Natural killer cell (primary cell): ENCODE data around the gene PEAK1. TPM values are rescaled to one million over a fixed set of nuclear protein-coding genes. Genes with fewer than 3 reads are reported as not detected.
"Not testable (repeated sequence)": the region's sequence is repeated elsewhere in the genome, so short reads cannot be mapped to it uniquely, and the experiment has no call there.

Experiments used
- ATAC-seq, 3 donors: fragments of 150-1000 bp in 2 of 3; fragments of 200-7000 bp in 1 of 3; cut with Tn5 transposase; 1 replicate in 1 of 3; 2 replicates in 2 of 3; pipeline ENCODE4 v1.10.0; 2021; ENCODE audit warnings: mild to moderate bottlenecking in 2 of 3, moderate library complexity in 2 of 3
- DNase-seq, 2 donors: peaks; one replicate each; pipeline versions ENCODE4 v3.0.0 to v3.0.0-alpha.2; 2013 to 2021; ENCODE audit warnings: mixed read lengths in 1 of 2
- H3K27ac ChIP-seq: one replicate; pipeline ENCODE4 v1.5.1; 2013; ENCODE audit warnings: mild to moderate bottlenecking, low read length
- H3K27me3 ChIP-seq: one replicate; pipeline ENCODE4 v1.6.1; 2013; ENCODE audit warnings: low read length; ENCODE audit not compliant: control insufficient read depth, insufficient read depth
- H3K36me3 ChIP-seq: one replicate; pipeline ENCODE4 v1.6.1; 2013; ENCODE audit warnings: low read length; ENCODE audit not compliant: control insufficient read depth, insufficient read depth
- H3K4me1 ChIP-seq: one replicate; pipeline ENCODE4 v1.6.1; 2013; ENCODE audit warnings: low read length; ENCODE audit not compliant: control insufficient read depth, insufficient read depth
- H3K4me3 ChIP-seq: one replicate; pipeline ENCODE4 v1.5.1; 2013; ENCODE audit warnings: low read length
- H3K9me3 ChIP-seq: one replicate; pipeline ENCODE4 v1.6.1; 2013; ENCODE audit warnings: low read length; ENCODE audit not compliant: control insufficient read depth, insufficient read depth
- H3K27ac Mint-ChIP-seq, 2 donors: one replicate each; pipeline ENCODE4 v1.8.0; 2022; ENCODE audit warnings: mild to moderate bottlenecking in 2 of 2, mixed read lengths in 2 of 2, moderate library complexity in 1 of 2
- H3K27me3 Mint-ChIP-seq, 2 donors: one replicate each; pipeline ENCODE4 v1.8.0; 2022; ENCODE audit warnings: low read depth in 2 of 2, mixed read lengths in 2 of 2
- H3K36me3 Mint-ChIP-seq: one replicate; pipeline ENCODE4 v1.8.0; 2022; ENCODE audit warnings: mixed read lengths
- H3K4me1 Mint-ChIP-seq, 2 donors: one replicate each; pipeline ENCODE4 v1.8.0; 2022; ENCODE audit warnings: mixed read lengths in 2 of 2
- H3K4me3 Mint-ChIP-seq: one replicate; pipeline ENCODE4 v1.8.0; 2022; ENCODE audit warnings: mild to moderate bottlenecking, moderate library complexity, mixed read lengths
- H3K9me3 Mint-ChIP-seq, 2 donors: one replicate each; pipeline ENCODE4 v1.8.0; 2022; ENCODE audit warnings: mixed read lengths in 2 of 2
- WGBS: methylation state at CpG from one replicate; pipeline ENCODE4 v1.1.7; 2013; ENCODE audit warnings: missing lambda C conversion rate; ENCODE audit not compliant: insufficient coverage; 5-methylcytosine and 5-hydroxymethylcytosine counted together
- intact Hi-C: fragments of 100-400 bp; cut with micrococcal nuclease; formaldehyde crosslinking; loops from one replicate; pipeline ENCODE4 v1.14.2; 2022
- total RNA-seq, 4 donors: library from RNA; stranded (reverse); fragments of 120-200 nt in 1 of 4; gene quantifications; one replicate each; pipeline versions ENCODE4 v1.2.3 to v1.2.4, GENCODE V29; 2013 to 2022
- TF ChIP-seq, protein P1 (sequence below): fragments of 200-600 bp; IDR thresholded peaks from one replicate; pipeline ENCODE4 v1.8.0; 2022; ENCODE audit warnings: antibody characterized with exemption

The PEAK1 gene
- total RNA-seq, 3 donors from 2014 or later (not counting 1 experiment from before 2014, with no cell fraction given): 59.3 to 73.9 (median 69.1) TPM

DNA sequence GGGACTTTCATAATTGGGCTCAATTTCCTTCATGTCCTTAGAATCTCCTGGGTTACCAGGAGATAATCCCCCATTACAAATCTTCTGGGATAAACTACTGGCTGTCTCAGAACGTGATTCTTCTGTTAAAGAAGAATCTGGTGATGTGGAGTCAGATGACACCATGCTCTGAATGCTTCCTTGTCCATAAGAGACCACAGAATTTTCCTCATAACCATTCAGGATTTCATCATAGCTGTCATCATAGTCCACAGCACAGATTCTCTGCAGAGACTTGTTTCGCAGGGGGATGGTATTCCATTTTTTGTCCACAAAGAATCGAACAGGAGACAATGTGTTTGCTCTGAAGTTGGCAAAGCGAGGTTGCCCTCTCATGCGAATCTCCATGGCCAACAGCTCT lies 239.1 kb downstream of the PEAK1 start:
- Histone ChIP-seq H3K36me3 (no peaks in the 10 kb centered on the region), H3K27ac (peak overlapping the region; percentile 75), H3K27me3 (no peaks in the 10 kb centered on the region), H3K4me3 (no peak overlapping the region), H3K9me3 (no peaks in the 10 kb centered on the region), H3K4me1 (peaks cover 48% of the 10 kb centered on the region)
- TF ChIP-seq, protein P1, sequence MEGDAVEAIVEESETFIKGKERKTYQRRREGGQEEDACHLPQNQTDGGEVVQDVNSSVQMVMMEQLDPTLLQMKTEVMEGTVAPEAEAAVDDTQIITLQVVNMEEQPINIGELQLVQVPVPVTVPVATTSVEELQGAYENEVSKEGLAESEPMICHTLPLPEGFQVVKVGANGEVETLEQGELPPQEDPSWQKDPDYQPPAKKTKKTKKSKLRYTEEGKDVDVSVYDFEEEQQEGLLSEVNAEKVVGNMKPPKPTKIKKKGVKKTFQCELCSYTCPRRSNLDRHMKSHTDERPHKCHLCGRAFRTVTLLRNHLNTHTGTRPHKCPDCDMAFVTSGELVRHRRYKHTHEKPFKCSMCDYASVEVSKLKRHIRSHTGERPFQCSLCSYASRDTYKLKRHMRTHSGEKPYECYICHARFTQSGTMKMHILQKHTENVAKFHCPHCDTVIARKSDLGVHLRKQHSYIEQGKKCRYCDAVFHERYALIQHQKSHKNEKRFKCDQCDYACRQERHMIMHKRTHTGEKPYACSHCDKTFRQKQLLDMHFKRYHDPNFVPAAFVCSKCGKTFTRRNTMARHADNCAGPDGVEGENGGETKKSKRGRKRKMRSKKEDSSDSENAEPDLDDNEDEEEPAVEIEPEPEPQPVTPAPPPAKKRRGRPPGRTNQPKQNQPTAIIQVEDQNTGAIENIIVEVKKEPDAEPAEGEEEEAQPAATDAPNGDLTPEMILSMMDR: no peak
- H3K27ac Mint-ChIP-seq: peak overlapping the region; percentile 86 to 89
- no peaks in the 10 kb centered on the region for H3K27me3 Mint-ChIP-seq
- WGBS: 89% methylated on average over 5 of the region's 5 CpGs
- ATAC-seq (no peak), DNase-seq (no peak)
- no peaks in the 10 kb centered on the region for H3K36me3 Mint-ChIP-seq
- H3K4me1 Mint-ChIP-seq: peaks cover 60 to 63% of the 10 kb centered on the region in 2 donors
- H3K4me3 Mint-ChIP-seq: peak overlapping the region; percentile 79
- intact Hi-C loops: loop anchor here (5.0 kb wide), 1 partner anchor 168 kb away; no protein-coding TSS in a partner anchor
- no peaks in the 10 kb centered on the region for H3K9me3 Mint-ChIP-seq

DNA sequence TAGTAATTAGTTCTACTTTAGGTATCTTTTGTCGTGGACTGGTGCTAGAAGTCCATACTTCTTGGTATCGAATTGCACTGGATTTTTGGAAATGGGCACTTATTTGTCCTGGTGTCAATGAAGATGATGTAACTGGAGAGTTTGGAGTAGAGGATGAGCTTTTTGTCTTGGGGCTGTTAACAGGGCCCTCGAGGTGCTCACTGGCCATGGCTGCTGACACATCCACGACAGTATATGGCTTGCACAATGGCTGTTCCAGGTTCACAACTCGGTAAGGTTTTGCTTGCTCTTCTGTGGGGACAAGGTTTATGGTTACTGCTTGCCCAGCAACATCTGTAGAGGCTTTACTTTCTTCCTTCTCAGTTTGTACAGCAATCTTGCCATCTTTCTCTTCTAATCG lies 239.6 kb downstream of the PEAK1 start:
- no peak overlapping the region for H3K4me3 ChIP-seq
- ATAC-seq (no peak), DNase-seq (no peak)
- no peaks in the 10 kb centered on the region for H3K36me3 ChIP-seq
- peaks cover 45% of the 10 kb centered on the region for H3K4me1 ChIP-seq
- no peaks in the 10 kb centered on the region for H3K36me3 Mint-ChIP-seq
- H3K27me3 Mint-ChIP-seq: no peaks in the 10 kb centered on the region
- H3K9me3 ChIP-seq: no peaks in the 10 kb centered on the region
- H3K4me1 Mint-ChIP-seq: peaks cover 55 to 58% of the 10 kb centered on the region in 2 donors
- H3K27ac ChIP-seq: peak overlapping the region; percentile 75
- 85% methylated on average over 6 of the region's 6 CpGs for WGBS
- no peaks in the 10 kb centered on the region for H3K27me3 ChIP-seq
- H3K9me3 Mint-ChIP-seq: no peaks in the 10 kb centered on the region
- peak overlapping the region; percentile 86 to 89 for H3K27ac Mint-ChIP-seq
- TF ChIP-seq, protein P1: no peak
- peak overlapping the region; percentile 79 for H3K4me3 Mint-ChIP-seq
- intact Hi-C loops: loop anchor here (5.0 kb wide), 1 partner anchor 168 kb away; no protein-coding TSS in a partner anchor

DNA sequence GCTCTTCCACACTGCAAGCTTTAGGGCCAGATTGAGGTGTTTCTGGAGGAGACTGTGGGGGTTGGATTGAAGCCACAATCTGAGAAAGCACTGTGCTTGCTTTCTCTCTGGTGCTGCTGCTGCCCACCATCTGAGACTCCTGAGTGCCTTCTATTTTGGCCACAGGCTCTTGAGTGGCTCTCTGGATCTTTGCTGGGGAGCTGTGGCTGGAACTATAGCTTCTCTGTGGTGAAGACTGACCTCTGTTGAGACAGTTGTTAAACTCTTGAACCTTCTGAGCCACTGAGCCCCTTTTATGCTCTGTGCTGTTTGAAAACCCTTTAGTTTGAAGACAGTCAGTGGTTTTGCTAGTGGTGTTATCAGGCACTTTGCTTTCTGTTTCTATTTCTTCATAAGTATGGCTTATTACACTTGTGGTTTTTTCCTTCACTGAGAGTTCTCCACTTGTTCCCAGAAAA lies 240.3 kb downstream of the PEAK1 start:
- peaks cover 41% of the 10 kb centered on the region for H3K4me1 ChIP-seq
- H3K9me3 ChIP-seq: no peaks in the 10 kb centered on the region
- peak overlapping the region; percentile 75 for H3K27ac ChIP-seq
- Mint-ChIP-seq H3K36me3 (no peaks in the 10 kb centered on the region), H3K27ac (peak overlapping the region; percentile 86 to 89), H3K4me1 (peaks cover 48 to 51% of the 10 kb centered on the region in 2 donors), H3K4me3 (peak overlapping the region; percentile 79), H3K27me3 (no peaks in the 10 kb centered on the region), H3K9me3 (no peaks in the 10 kb centered on the region)
- no peaks in the 10 kb centered on the region for H3K27me3 ChIP-seq
- intact Hi-C loops: loop anchor here (2.0 kb wide), 3 partner anchors 19 to 317 kb away; no protein-coding TSS in a partner anchor
- no peak overlapping the region for H3K4me3 ChIP-seq
- TF ChIP-seq, protein P1: no peak
- H3K36me3 ChIP-seq: no peaks in the 10 kb centered on the region
- peak; percentile 26 to 50 for DNase-seq
- ATAC-seq: peak; percentile 59 to 74 (median 73)

DNA sequence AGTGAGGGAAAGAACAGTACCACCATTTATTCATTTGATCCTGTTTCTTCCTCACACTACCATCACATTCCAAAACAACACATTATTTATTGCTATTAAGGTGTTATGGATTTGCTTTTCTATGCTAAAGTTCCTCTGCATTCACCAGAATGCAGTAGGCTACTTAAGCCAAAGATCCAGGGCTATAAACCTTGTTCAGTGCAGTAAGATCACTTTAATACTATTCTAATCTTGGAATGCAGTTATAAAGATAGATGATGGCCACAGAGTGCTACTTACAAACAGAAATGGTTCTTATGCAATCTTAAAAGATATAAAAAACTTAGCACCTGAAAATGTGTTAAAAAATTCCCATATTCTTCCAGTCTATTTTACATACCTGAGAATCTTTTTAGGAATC lies 241.5 kb downstream of the PEAK1 start:
- ATAC-seq (no peak), DNase-seq (no peak)
- intact Hi-C loops: loop anchor here (2.0 kb wide), 3 partner anchors 18 to 318 kb away; no protein-coding TSS in a partner anchor
- Mint-ChIP-seq H3K27me3 (no peaks in the 10 kb centered on the region), H3K4me1 (peaks cover 52 to 55% of the 10 kb centered on the region in 2 donors), H3K4me3 (peak overlapping the region; percentile 35), H3K9me3 (no peaks in the 10 kb centered on the region), H3K36me3 (no peaks in the 10 kb centered on the region), H3K27ac (peak overlapping the region; percentile 86 to 89)
- Histone ChIP-seq H3K36me3 (no peaks in the 10 kb centered on the region), H3K9me3 (no peaks in the 10 kb centered on the region), H3K27ac (peak overlapping the region; percentile 75), H3K4me1 (peaks cover 34% of the 10 kb centered on the region), H3K27me3 (no peaks in the 10 kb centered on the region), H3K4me3 (no peak overlapping the region)
- TF ChIP-seq, protein P1: no peak

DNA sequence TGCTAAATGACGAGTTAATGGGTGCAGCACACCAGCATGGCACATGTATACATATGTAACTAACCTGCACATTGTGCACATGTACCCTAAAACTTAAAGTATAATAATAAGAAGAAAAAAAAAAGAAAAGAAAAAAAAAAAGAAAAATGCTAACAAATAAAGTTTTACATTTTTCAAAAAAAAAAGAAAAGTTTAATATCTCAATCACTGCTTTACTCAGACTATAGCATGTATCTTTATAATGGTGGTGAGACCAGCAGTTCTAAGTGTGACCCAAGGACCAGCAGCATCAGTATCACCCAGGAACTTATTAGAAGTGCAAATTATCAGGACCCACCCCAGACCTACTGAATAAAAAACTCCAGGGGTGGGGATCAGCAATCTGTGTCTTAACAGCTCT lies 243.8 kb downstream of the PEAK1 start:
- WGBS: no CpG with 5 or more reads among the region's 1 CpG
- H3K36me3 ChIP-seq, intact Hi-C loops, H3K27ac Mint-ChIP-seq, H3K9me3 ChIP-seq, H3K36me3 Mint-ChIP-seq, ATAC-seq, DNase-seq, H3K27ac ChIP-seq, H3K4me3 ChIP-seq, H3K27me3 Mint-ChIP-seq, H3K27me3 ChIP-seq, H3K4me3 Mint-ChIP-seq, H3K9me3 Mint-ChIP-seq: not testable (repeated sequence)
- peaks cover 23% of the 10 kb centered on the region for H3K4me1 ChIP-seq
- H3K4me1 Mint-ChIP-seq: peaks cover 41 to 43% of the 10 kb centered on the region in 2 donors
